Activated CD4-positive, alpha-beta memory T cell treated with anti-CD3 and anti-CD28 coated beads, Interleukin-2, amount 10 ng/mL, durations not matched to agents 7 days and 5 days (primary cell): Measurements from ENCODE around the gene ATP6V1C2. TPM values are rescaled to one million over a fixed set of nuclear protein-coding genes. Genes with fewer than 3 reads are reported as not detected.

Experiments
- CTCF ChIA-PET: fragments of 350-600 bp; sonication (Branson Sonifier 250); formaldehyde crosslinking; loops from one replicate; lab custom pipeline; 2021; ENCODE audit warnings: antibody characterized with exemption, inconsistent platforms; lab: Charles Lee
- POLR2A ChIA-PET: fragments of 350-600 bp; sonication (Branson Sonifier 250); formaldehyde crosslinking; loops from one replicate; lab custom pipeline; 2021; ENCODE audit warnings: antibody characterized with exemption; lab: Charles Lee
- DNase-seq: peaks from one replicate; pipeline ENCODE4 v3.0.0-alpha.2; 2020
- H3K27ac Mint-ChIP-seq: one replicate; pipeline ENCODE4 v1.8.0; 2021; ENCODE audit warnings: mild to moderate bottlenecking, mixed read lengths
- H3K27me3 Mint-ChIP-seq: one replicate; pipeline ENCODE4 v1.8.0; 2021; ENCODE audit warnings: mixed read lengths
- H3K36me3 Mint-ChIP-seq: one replicate; pipeline ENCODE4 v1.8.0; 2021; ENCODE audit warnings: low read depth, mixed read lengths
- H3K4me1 Mint-ChIP-seq: one replicate; pipeline ENCODE4 v1.8.0; 2021; ENCODE audit warnings: mixed read lengths
- H3K4me3 Mint-ChIP-seq: one replicate; pipeline ENCODE4 v1.8.0; 2021; ENCODE audit warnings: mild to moderate bottlenecking, mixed read lengths
- H3K9me3 Mint-ChIP-seq: one replicate; pipeline ENCODE4 v1.8.0; 2021; ENCODE audit warnings: mixed read lengths
- total RNA-seq, 2 experiments: library from RNA; stranded (reverse); gene quantifications; one replicate each; pipeline ENCODE4 v1.2.3, GENCODE V29; 2021

Gene ATP6V1C2
- total RNA-seq, 2 experiments from 2014 or later = not detected

GRCh38 chr2:10831400-10831985 lies 110.1 kb downstream of the ATP6V1C2 start:
- ChIA-PET POLR2A (interaction anchor here (0.9 to 1.0 kb wide), 3 partner anchors 46 to 324 kb away, joined by 3 to 5 read pairs (median 3); partner anchors contain the start of gene SLC66A3), CTCF (interaction anchor here (0.7 to 5.6 kb wide), 10 partner anchors 8 to 351 kb away, joined by 3 to 72 read pairs (median 10); partner anchors contain the start of gene PDIA6)
- no peak for DNase-seq

GRCh38 chr2:10832203-10832936 lies 110.9 kb downstream of the ATP6V1C2 start:
- peak; percentile 82 for DNase-seq
- POLR2A ChIA-PET = interaction anchor here (0.8 kb wide), 1 partner anchor 20 kb away, joined by 3 read pairs; the partner anchor contains the start of gene PDIA6
- Mint-ChIP-seq H3K36me3 (no peaks in the 10 kb centered on the region), H3K27ac (no peak overlapping the region), H3K4me1 (peaks cover 4% of the 10 kb centered on the region), H3K27me3 (peaks cover 16% of the 10 kb centered on the region), H3K9me3 (no peaks in the 10 kb centered on the region), H3K4me3 (no peak overlapping the region)
- CTCF ChIA-PET = interaction anchor here (0.5 to 5.6 kb wide), 36 partner anchors 9 to 752 kb away, joined by 3 to 72 read pairs (median 4); partner anchors contain the start of gene PDIA6

More at GRCh38 chr2:10831400-10831985, 110.1 kb downstream of the ATP6V1C2 start:
- Mint-ChIP-seq H3K4me3 (no peak overlapping the region), H3K36me3 (no peaks in the 10 kb centered on the region), H3K4me1 (peaks cover 4% of the 10 kb centered on the region), H3K27ac (no peak overlapping the region), H3K9me3 (no peaks in the 10 kb centered on the region), H3K27me3 (peaks cover 20% of the 10 kb centered on the region)

- POLR2A ChIA-PET = interaction anchor here (0.8 kb wide), 1 partner anchor 20 kb away, joined by 3 read pairs; the partner anchor contains the start of gene PDIA6
- no peaks in the 10 kb centered on the region for H3K9me3 Mint-ChIP-seq
- H3K4me3 Mint-ChIP-seq = no peak overlapping the region
- CTCF ChIA-PET = interaction anchor here (0.5 to 5.6 kb wide), 36 partner anchors 9 to 751 kb away, joined by 3 to 72 read pairs (median 4); partner anchors contain the start of gene PDIA6
- DNase-seq = no peak
- peaks cover 4% of the 10 kb centered on the region for H3K4me1 Mint-ChIP-seq
- H3K27ac Mint-ChIP-seq = no peak overlapping the region
- no peaks in the 10 kb centered on the region for H3K36me3 Mint-ChIP-seq
- peaks cover 18% of the 10 kb centered on the region for H3K27me3 Mint-ChIP-seq
Measured at GRCh38 chr2:10833021-10833420, 111.6 kb downstream of the ATP6V1C2 start.

- H3K27ac Mint-ChIP-seq = no peak overlapping the region
- H3K27me3 Mint-ChIP-seq = peaks cover 18% of the 10 kb centered on the region
- peaks cover 4% of the 10 kb centered on the region for H3K4me1 Mint-ChIP-seq
- no peaks in the 10 kb centered on the region for H3K36me3 Mint-ChIP-seq
- POLR2A ChIA-PET = no interaction called here
- H3K9me3 Mint-ChIP-seq = no peaks in the 10 kb centered on the region
- CTCF ChIA-PET = interaction anchor here (2.3 to 5.6 kb wide), 3 partner anchors 290 to 297 kb away, joined by 20 to 72 read pairs (median 67); a partner anchor contains a TSS
- H3K4me3 Mint-ChIP-seq = no peak overlapping the region
- no peak for DNase-seq
Measured at GRCh38 chr2:10834068-10834655, 112.7 kb downstream of the ATP6V1C2 start.

Other genes with a start within 250 kb of the ATP6V1C2 start
- 10 to 100 TPM; 19.5 to 21.9 TPM for gene NOL10, start 31.7 kb upstream of the ATP6V1C2 start, total RNA-seq
- 100 to 1,000 TPM; 161 to 165 TPM for gene PDIA6, start 91.2 kb downstream of the ATP6V1C2 start, total RNA-seq
- gene KCNF1, start 190.3 kb downstream of the ATP6V1C2 start, total RNA-seq = not detected